ENCODE results near the gene RETSAT. TPM values are rescaled to one million over a fixed set of nuclear protein-coding genes. Genes with fewer than 3 reads are reported as not detected.
"Not testable (repeated sequence)": the region's sequence is repeated elsewhere in the genome, so short reads cannot be mapped to it uniquely, and the experiment has no call there.

Gene RETSAT
- total and polyA plus RNA-seq, 2 of the 4 experiments (the other 2 are of a cell fraction) = 25.6 to 32.3 TPM

DNA sequence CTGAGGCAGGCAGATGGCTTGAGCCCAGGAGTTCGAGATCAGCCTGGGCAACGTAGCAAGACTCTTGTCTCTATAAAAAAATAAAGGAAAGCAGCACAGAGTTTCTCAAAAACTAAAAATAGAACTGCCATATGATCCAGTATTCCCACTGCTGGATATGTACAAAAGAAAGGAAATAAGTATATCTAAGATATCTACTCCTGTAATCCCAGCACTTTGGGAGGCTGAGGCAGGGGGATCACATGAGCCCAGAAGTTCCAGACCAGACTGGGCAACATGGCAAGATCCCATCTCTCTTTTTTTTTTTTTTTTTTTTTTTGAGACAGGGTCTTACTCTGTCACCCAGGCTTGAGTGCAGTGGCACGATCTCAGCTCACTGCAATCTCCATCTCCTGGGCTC is 24.6 kb downstream of the RETSAT start:
- POLR2A ChIA-PET (ENCODE audit: unreplicated experiment); H3K4ac ChIP-seq (ENCODE audit: low read depth, low read length); H3K4me3 ChIP-seq (ENCODE audit: insufficient read depth, low read depth, low read length); in situ Hi-C loops (cut with MboI; ENCODE audit: low sequenced_read_pairs); H3K56ac ChIP-seq (ENCODE audit: extremely low read depth, insufficient read depth, low read length); DNase-seq; H3K4me1 ChIP-seq (ENCODE audit: control insufficient read depth, insufficient read depth, low read length); H4K8ac ChIP-seq (ENCODE audit: low read depth in 2 of 2, low read length in 2 of 2); H2BK20ac ChIP-seq (ENCODE audit: low read depth, low read length); H3K18ac ChIP-seq (ENCODE audit: low read depth, low read length); H3K14ac ChIP-seq (replicated peaks; ENCODE audit: low read depth, low read length); BruUV-seq (replicated peaks); ATAC-seq (ENCODE audit: low read depth); H3K9me3 ChIP-seq (ENCODE audit: control insufficient read depth, insufficient read depth, low read length); H2AK9ac ChIP-seq (replicated peaks; ENCODE audit: low read depth, low read length, poor library complexity); H2BK120ac ChIP-seq (ENCODE audit: low read depth, low read length); CTCF ChIA-PET; dilution Hi-C loops (cut with HindIII; ENCODE audit: low sequenced_read_pairs, unreplicated experiment); H2BK15ac ChIP-seq (ENCODE audit: low read depth, low read length); H3K9me1 ChIP-seq (ENCODE audit: insufficient read depth, low read length); H4K5ac ChIP-seq (ENCODE audit: low read depth, low read length); H4K91ac ChIP-seq (ENCODE audit: insufficient read depth, low read depth, low read length); H2AK5ac ChIP-seq (ENCODE audit: low read depth, low read length); H3K23ac ChIP-seq (ENCODE audit: low read depth, low read length); H3K4me2 ChIP-seq (ENCODE audit: low read depth, low read length); H3K9ac ChIP-seq (ENCODE audit: low read depth, low read length); H3K27ac ChIP-seq (ENCODE audit: insufficient read depth, low read length); H2BK5ac ChIP-seq (ENCODE audit: low read depth, low read length, poor library complexity, severe bottlenecking); H2AFZ ChIP-seq (replicated peaks; ENCODE audit: low read length, poor library complexity); H3K27me3 ChIP-seq (ENCODE audit: control insufficient read depth, insufficient read depth, low read length): not testable (repeated sequence)
- no CpG with 5 or more reads among the region's 3 CpGs for WGBS, 2 experiments (ENCODE audit: extremely low coverage in 2 of 2, insufficient read length in 1 of 2)
- intact Hi-C loops (cut with micrococcal nuclease) = loop anchor here (5.0 kb wide), 1 partner anchor 223 kb away; no protein-coding TSS in a partner anchor
- Histone ChIP-seq H4K20me1 (ENCODE audit: insufficient read depth, low read length) (peaks cover 26% of the 10 kb centered on the region), H3K36me3 (ENCODE audit: control insufficient read depth, insufficient read depth, low read length) (peaks cover 17% of the 10 kb centered on the region), H3K79me1 (ENCODE audit: low read depth in 1 of 2, low read length in 2 of 2) (peaks cover 1 to 37% of the 10 kb centered on the region in 2 experiments)

All from IMR-90 (cell line).